Heart right ventricle (tissue), 16 donors: ENCODE data around the gene NCBP2. TPM values are rescaled to one million over a fixed set of nuclear protein-coding genes. Genes with fewer than 3 reads are reported as not detected.

Source experiments
- ATAC-seq, 8 donors: fragments of 200-7000 bp; cut with Tn5 transposase; one replicate each; pipeline ENCODE4 v1.9.1; 2020; ENCODE audit warnings: mild to moderate bottlenecking in 8 of 8, moderate library complexity in 8 of 8, moderate number of reproducible peaks in 1 of 8
- DNase-seq, 2 donors: peaks; one replicate each; pipeline ENCODE4 v3.0.0-alpha.2; 2020
- H3K27ac ChIP-seq, 10 donors: fragments of 200-600 bp; sonication (generic) in 2 of 10; one replicate each; pipeline versions ENCODE4 v1.5.0 to v1.8.0; 2020 to 2022; ENCODE audit warnings: mild to moderate bottlenecking in 3 of 10
- H3K27me3 ChIP-seq, 7 donors: fragments of 200-600 bp; one replicate each; pipeline ENCODE4 v1.8.0; 2021 to 2022; ENCODE audit warnings: mild to moderate bottlenecking in 2 of 7
- H3K36me3 ChIP-seq, 9 donors: fragments of 200-600 bp; sonication (generic) in 1 of 9; one replicate each; pipeline versions ENCODE4 v1.5.0 to v1.8.0; 2020 to 2022; ENCODE audit warnings: mild to moderate bottlenecking in 2 of 9
- H3K4me1 ChIP-seq, 9 donors: fragments of 200-600 bp; sonication (generic) in 1 of 9; one replicate each; pipeline versions ENCODE4 v1.5.0 to v1.8.0; 2020 to 2022; ENCODE audit warnings: mild to moderate bottlenecking in 4 of 9
- H3K4me3 ChIP-seq, 10 donors: fragments of 200-600 bp; sonication (generic) in 2 of 10; one replicate each; pipeline versions ENCODE4 v1.5.0 to v1.8.0; 2020 to 2022; ENCODE audit warnings: mild to moderate bottlenecking in 7 of 10, moderate library complexity in 2 of 10
- H3K9me3 ChIP-seq, 11 donors: fragments of 200-600 bp in 10 of 11; sonication (generic) in 2 of 11; one replicate each; pipeline versions ENCODE4 v1.5.0 to v1.8.0; 2013 to 2022; ENCODE audit warnings: mild to moderate bottlenecking in 2 of 11, control low read depth in 1 of 11, moderate library complexity in 1 of 11
- WGBS, 2 donors: extraction: QIAGEN DNeasy Blood & Tissue Kit; methylation state at CpG; one replicate each; pipeline ENCODE4 v1.1.7; 2013; ENCODE audit warnings: inconsistent platforms in 1 of 2; 5-methylcytosine and 5-hydroxymethylcytosine counted together
- intact Hi-C, 10 donors: fragments of 100-400 bp; cut with DNase I; formaldehyde crosslinking; loops; one replicate each; pipeline versions ENCODE4 v1.11.1 to v1.14.2; 2022
- polyA plus RNA-seq, 2 donors: library from polyadenylated mRNA; stranded (reverse); fragments of 200-250 nt; gene quantifications; one replicate each; pipeline ENCODE4 v1.2.3, GENCODE V29; 2013
- total RNA-seq, 10 donors: library from RNA; stranded (reverse); fragmentation: NEBNext Ultra II Directional in 3 of 10; extraction: Animal tissue kit (Norgen Biotek cat#: 25700) in 3 of 10; gene quantifications; one replicate each; pipeline versions ENCODE4 v1.2.1 to v1.2.4, GENCODE V29; 2021 to 2023
- TF ChIP-seq, protein P1 (sequence below), 9 donors: fragments of 200-600 bp; sonication (generic) in 2 of 9; IDR thresholded peaks; one replicate each; pipeline versions ENCODE4 v1.5.0 to v1.8.0; 2021 to 2022; ENCODE audit warnings: antibody characterized with exemption in 9 of 9, mild to moderate bottlenecking in 5 of 9, moderate library complexity in 1 of 9
- donor health status: Arrhythmogenic right ventricular cardiomyopathy.
- donor health status: ischemic (EF 13 %, LVEDD 7.1; RV severe dilation, severe dysfunction).
- donor health status: healthy with polysubstance abuse.
- donor health status: DM: no; HTN: yes; CAD: no.
- donor health status: DM: no; HTN: no; CAD: no.
- donor health status: ischemic (EF 25% LVEDD 6.9; RV normal size, moderate dysfunction).
- donor health status: ischemic (EF 25% LVEDD 5.7; RV mildly dilated, moderate dysfunction).
- donor health status: healthy.
- donor health status: DM: yes; HTN: yes; CAD: no.
- donor health status: Ischemic cardiomyopathy.
- donor health status: ischemic (EF 35%, LVEDD 5.7; RV mildly dilated, moderate dysfunction).
- donor health status: nonischemic (EF 11% LVEDD 7.7; RV severe dilation, severe dysfunction).
- donor health status: DM: yes; HTN: yes; CAD: no.
- donor health status: PGD.
- donor health status: ischemic (EF 29% LVEDD 5.4; RV normal size, mild dysfunction).
- donor health status: nonischemic (EF 23%, LVEDD 6.1; RV moderate dilation, normal function).

NCBP2 gene
- total and polyA plus RNA-seq, 12 donors, result 28.2 to 48.1 (median 34.8) TPM

DNA sequence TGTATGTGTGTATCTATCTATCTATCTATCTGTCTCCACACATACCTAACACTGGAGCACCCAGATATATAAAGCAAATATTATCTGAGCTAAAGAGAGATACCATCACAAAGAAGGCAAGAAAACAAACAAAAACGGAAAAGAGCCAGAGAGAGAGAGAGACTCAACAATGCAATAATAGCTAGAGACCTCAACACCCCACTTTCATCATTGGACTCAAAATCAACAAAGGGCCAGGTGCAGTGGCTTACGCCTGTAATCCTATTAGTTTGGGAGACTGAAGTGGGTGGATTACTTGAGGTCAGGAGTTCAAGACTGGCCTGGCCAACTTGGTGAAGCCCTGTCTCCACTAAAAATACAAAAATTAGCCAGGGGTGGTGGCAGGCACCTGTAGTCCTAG lies 23.4 kb downstream of the NCBP2 start:
- intact Hi-C loops, result no loop called here

DNA sequence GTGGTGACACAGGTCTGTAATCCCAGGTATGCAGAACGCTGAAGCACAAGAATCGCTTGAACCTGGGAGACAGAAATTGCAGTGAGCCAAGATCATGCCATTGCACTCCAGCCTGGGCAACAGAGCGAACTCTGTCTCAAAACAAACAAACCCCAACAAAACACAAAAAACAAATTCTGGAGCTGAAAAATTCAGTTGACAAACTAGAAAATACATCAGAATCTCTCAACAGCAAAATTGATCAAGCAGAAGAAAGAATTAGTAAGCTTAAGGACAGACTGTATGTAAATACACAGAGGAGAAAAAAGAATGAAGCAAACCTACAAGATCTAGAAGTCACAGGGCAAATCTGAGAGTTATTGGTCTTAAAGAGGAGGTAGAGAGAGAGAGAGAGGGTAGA lies 25.3 kb downstream of the NCBP2 start:
- no peak for DNase-seq
- Histone ChIP-seq H3K9me3 (peaks cover 0 to 14% (median 0%) of the 10 kb centered on the region in 11 donors), H3K27ac (no peak overlapping the region), H3K27me3 (no peaks in the 10 kb centered on the region), H3K36me3 (peaks cover 0 to 58% (median 8%) of the 10 kb centered on the region in 9 donors), H3K4me1 (no peaks in the 10 kb centered on the region), H3K4me3 (no peak overlapping the region)
- TF ChIP-seq, protein P1, sequence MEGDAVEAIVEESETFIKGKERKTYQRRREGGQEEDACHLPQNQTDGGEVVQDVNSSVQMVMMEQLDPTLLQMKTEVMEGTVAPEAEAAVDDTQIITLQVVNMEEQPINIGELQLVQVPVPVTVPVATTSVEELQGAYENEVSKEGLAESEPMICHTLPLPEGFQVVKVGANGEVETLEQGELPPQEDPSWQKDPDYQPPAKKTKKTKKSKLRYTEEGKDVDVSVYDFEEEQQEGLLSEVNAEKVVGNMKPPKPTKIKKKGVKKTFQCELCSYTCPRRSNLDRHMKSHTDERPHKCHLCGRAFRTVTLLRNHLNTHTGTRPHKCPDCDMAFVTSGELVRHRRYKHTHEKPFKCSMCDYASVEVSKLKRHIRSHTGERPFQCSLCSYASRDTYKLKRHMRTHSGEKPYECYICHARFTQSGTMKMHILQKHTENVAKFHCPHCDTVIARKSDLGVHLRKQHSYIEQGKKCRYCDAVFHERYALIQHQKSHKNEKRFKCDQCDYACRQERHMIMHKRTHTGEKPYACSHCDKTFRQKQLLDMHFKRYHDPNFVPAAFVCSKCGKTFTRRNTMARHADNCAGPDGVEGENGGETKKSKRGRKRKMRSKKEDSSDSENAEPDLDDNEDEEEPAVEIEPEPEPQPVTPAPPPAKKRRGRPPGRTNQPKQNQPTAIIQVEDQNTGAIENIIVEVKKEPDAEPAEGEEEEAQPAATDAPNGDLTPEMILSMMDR (IDR thresholded peaks at IDR 0.05), result no peak
- ATAC-seq, result no peak
- WGBS, 2 donors, result 99% methylated on average over 3 of the region's 3 CpGs
- intact Hi-C loops, result no loop called here

More for the DNA sequence above, 23.4 kb downstream of the NCBP2 start:
- ATAC-seq (no peak), DNase-seq (no peak)
- Histone ChIP-seq H3K4me1 (no peaks in the 10 kb centered on the region), H3K27me3 (no peaks in the 10 kb centered on the region), H3K9me3 (peaks cover 0 to 14% (median 0%) of the 10 kb centered on the region in 11 donors), H3K4me3 (no peak overlapping the region), H3K27ac (no peak overlapping the region), H3K36me3 (peaks cover 0 to 67% (median 8%) of the 10 kb centered on the region in 9 donors)
- WGBS, 2 donors, result 83 to 92% methylated on average over 2 of the region's 2 CpGs
- TF ChIP-seq, protein P1 (IDR thresholded peaks at IDR 0.05), result no peak

DNA sequence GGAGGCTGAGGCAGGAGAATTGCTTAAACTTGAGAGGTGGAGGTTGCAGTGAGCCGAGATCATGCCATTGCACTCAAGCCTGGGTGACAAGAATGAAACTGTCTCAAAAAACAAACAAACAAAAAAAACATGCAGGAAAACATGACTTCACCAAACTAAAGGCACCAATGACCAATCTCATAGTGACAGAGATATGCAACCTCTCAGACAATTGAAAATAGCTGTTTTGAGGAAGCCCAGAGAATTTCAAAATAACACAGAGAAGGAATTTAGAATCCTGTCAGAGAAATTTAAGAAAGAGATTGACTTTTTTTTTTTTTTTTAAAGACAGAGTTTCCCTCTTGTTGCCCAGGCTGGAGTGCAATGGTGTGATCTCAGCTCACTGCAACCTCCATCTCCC lies 26.1 kb downstream of the NCBP2 start:
- Histone ChIP-seq H3K4me1 (no peaks in the 10 kb centered on the region), H3K27ac (no peak overlapping the region), H3K36me3 (peaks cover 0 to 55% (median 8%) of the 10 kb centered on the region in 9 donors), H3K27me3 (no peaks in the 10 kb centered on the region), H3K4me3 (no peak overlapping the region), H3K9me3 (peaks cover 0 to 14% (median 0%) of the 10 kb centered on the region in 11 donors)
- intact Hi-C loops, result no loop called here
- TF ChIP-seq, protein P1 (IDR thresholded peaks at IDR 0.05), result no peak
- ATAC-seq (no peak), DNase-seq (no peak)
- WGBS, 2 donors, result 96 to 100% methylated on average over 1 of the region's 1 CpG

DNA sequence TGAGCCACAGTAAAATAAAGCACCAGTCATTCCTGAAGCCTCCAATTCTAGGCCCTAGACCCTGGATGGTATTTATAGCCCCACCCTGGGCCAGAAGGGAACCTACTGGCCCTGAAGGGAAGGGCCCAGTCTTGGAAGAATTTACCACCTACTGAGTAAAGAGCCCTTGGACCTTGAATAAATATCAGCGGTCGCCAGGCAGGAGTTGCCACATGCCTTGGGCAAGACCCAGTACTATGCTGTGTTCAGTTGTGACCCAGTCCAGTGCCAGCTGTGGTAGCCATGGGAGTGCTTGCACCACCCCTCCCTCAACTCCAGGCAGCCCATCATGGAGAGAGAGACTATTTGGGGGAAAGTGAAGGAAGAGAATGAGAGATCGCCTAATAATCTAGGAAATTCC lies 27.0 kb downstream of the NCBP2 start:
- no peak overlapping the region for H3K27ac ChIP-seq
- no peak for ATAC-seq
- WGBS, 2 donors, result 95 to 98% methylated on average over 3 of the region's 3 CpGs
- no peaks in the 10 kb centered on the region for H3K27me3 ChIP-seq
- TF ChIP-seq, protein P1 (IDR thresholded peaks at IDR 0.05), result no peak
- peaks cover 0 to 14% (median 0%) of the 10 kb centered on the region in 11 donors for H3K9me3 ChIP-seq
- no peak overlapping the region for H3K4me3 ChIP-seq
- no peaks in the 10 kb centered on the region for H3K4me1 ChIP-seq
- intact Hi-C loops, result no loop called here
- DNase-seq, result no peak
- H3K36me3 ChIP-seq, result peaks cover 0 to 59% (median 8%) of the 10 kb centered on the region in 9 donors
